Smooth muscle cell (in vitro differentiated cells): ENCODE results near the gene VEGFA. TPM values are rescaled to one million over a fixed set of nuclear protein-coding genes. Genes with fewer than 3 reads are reported as not detected.

Experiments
- DNase-seq: peaks from one replicate; lab custom pipeline; 2025; ENCODE audit not compliant: unreplicated experiment; lab: John Stamatoyannopoulos, UW
- H2AFZ ChIP-seq: fragments of 200-600 bp; sonication (generic); 2 replicates; pipeline ENCODE4 v1.6.0; 2016; ENCODE audit warnings: antibody characterized with exemption, low read depth, mild to moderate bottlenecking
- H3F3A ChIP-seq: fragments of 200-600 bp; sonication (generic); 2 replicates; pipeline ENCODE4 v1.6.0; 2017; ENCODE audit warnings: antibody characterized with exemption, low read depth
- H3K27ac ChIP-seq: fragments of 200-600 bp; sonication (generic); 2 replicates; pipeline ENCODE4 v1.5.1; 2016; ENCODE audit warnings: low read depth, mild to moderate bottlenecking
- H3K27me3 ChIP-seq: fragments of 200-600 bp; sonication (generic); 2 replicates; pipeline ENCODE4 v1.6.1; 2016; ENCODE audit warnings: low read depth, mild to moderate bottlenecking
- H3K36me3 ChIP-seq: fragments of 200-600 bp; sonication (generic); 2 replicates; pipeline ENCODE4 v1.5.1; 2016; ENCODE audit warnings: low read depth
- H3K4me1 ChIP-seq: fragments of 200-600 bp; sonication (generic); 2 replicates; pipeline ENCODE4 v1.5.1; 2016; ENCODE audit warnings: low read depth
- H3K4me2 ChIP-seq: fragments of 200-600 bp; sonication (generic); 2 replicates; pipeline ENCODE4 v1.6.0; 2016; ENCODE audit warnings: mild to moderate bottlenecking
- H3K4me3 ChIP-seq: fragments of 200-600 bp; sonication (generic); 2 replicates; pipeline ENCODE4 v1.5.1; 2016; ENCODE audit warnings: mild to moderate bottlenecking
- H3K79me2 ChIP-seq: fragments of 200-600 bp; sonication (generic); 2 replicates; pipeline ENCODE4 v1.6.0; 2016; ENCODE audit warnings: low read depth, mild to moderate bottlenecking
- H3K9ac ChIP-seq: fragments of 200-600 bp; sonication (generic); 2 replicates; pipeline ENCODE4 v1.6.0; 2016; ENCODE audit warnings: low read depth
- H3K9me3 ChIP-seq: fragments of 200-600 bp; sonication (generic); replicated peaks from 2 replicates; pipeline ENCODE4 v1.5.1; 2016; ENCODE audit warnings: low read depth
- H4K20me1 ChIP-seq: fragments of 200-600 bp; sonication (generic); 2 replicates; pipeline ENCODE4 v1.6.0; 2016; ENCODE audit warnings: low read depth
- WGBS: methylation state at CpG from one replicate; pipeline ENCODE4 v1.1.7; 2016; ENCODE audit warnings: low lambda C conversion rate; 5-methylcytosine and 5-hydroxymethylcytosine counted together
- polyA plus RNA-seq: library from polyadenylated mRNA; unstranded; fragments of >200 nt; fragmentation: Nextera tagmentation; extraction: Ambion mirVana; gene quantifications from 2 replicates; pipeline ENCODE4 v1.2.1, GENCODE V29; 2016
- total RNA-seq: library from RNA; depleted of rRNA; stranded (reverse); fragments of >200 nt; gene quantifications from 2 replicates; pipeline ENCODE4 v1.2.3, GENCODE V29; 2014
- TF ChIP-seq, protein P1 (sequence below): fragments of 200-600 bp; sonication (generic); IDR thresholded peaks from 2 replicates; pipeline ENCODE4 v1.5.1; 2017; ENCODE audit warnings: borderline replicate concordance, mild to moderate bottlenecking, antibody characterized with exemption; ENCODE audit not compliant: insufficient read depth, poor library complexity, severe bottlenecking

The VEGFA gene
- total and polyA plus RNA-seq, 2 experiments from 2014 or later: 116 to 136 TPM

DNA sequence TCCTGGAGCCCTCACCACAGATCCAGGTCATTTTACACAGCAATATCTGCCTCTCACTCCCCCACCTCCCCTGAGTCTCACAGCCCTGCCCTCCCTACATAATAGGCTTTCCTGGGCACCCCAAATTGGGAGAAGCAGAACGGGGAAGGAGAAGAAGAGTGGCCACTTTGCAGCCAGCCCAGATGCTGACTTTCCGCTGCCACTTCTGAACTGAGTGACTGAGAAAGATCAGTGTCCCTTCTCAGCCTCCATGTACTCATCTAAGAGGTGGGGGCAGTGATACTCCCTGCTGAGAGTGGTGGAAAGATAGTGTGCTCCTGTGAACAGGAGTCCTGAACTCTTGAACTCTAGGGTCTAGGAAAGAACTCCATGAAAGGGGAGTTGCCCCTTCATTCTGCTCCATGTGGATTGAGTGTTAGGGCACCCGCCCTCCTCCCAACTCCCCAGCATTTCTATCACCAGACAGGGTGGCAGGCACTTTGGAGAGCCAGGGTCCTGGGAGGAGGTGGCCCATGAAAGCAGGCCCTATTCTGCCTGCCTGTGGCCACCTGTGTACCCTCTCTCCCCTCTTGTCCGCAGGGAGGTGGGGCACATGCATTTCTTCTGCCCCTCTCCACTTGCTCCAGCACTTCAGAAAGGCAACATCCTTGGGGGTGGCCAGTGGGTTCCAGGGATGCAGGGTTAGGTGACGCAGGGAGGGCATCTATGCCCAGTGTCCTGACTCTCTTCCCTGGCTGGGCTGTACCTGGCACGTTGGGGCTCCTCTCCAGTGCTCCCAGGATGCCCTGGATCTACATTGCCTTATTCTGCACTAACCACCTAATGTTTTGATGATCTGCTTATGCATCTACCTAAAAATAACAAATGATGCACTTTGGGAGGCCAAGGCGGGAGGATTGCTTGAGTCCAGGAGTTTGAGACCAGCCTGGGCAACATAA lies 44.1 kb upstream of the VEGFA start:
- no peaks in the 10 kb centered on the region for H3K27me3 ChIP-seq
- DNase-seq: no peak
- no peaks in the 10 kb centered on the region for H4K20me1 ChIP-seq
- H2AFZ ChIP-seq: no peak overlapping the region
- H3K27ac ChIP-seq: no peak overlapping the region
- peak overlapping the region; percentile 33 for H3K4me2 ChIP-seq
- 94% methylated on average over 7 of the region's 7 CpGs for WGBS
- H3F3A ChIP-seq: no peaks in the 10 kb centered on the region
- peaks cover 5% of the 10 kb centered on the region for H3K4me1 ChIP-seq
- H3K36me3 ChIP-seq: no peaks in the 10 kb centered on the region
- peak overlapping the region; percentile 7 for H3K9ac ChIP-seq
- H3K9me3 ChIP-seq: no peaks in the 10 kb centered on the region
- H3K79me2 ChIP-seq: no peaks in the 10 kb centered on the region
- TF ChIP-seq, protein P1, sequence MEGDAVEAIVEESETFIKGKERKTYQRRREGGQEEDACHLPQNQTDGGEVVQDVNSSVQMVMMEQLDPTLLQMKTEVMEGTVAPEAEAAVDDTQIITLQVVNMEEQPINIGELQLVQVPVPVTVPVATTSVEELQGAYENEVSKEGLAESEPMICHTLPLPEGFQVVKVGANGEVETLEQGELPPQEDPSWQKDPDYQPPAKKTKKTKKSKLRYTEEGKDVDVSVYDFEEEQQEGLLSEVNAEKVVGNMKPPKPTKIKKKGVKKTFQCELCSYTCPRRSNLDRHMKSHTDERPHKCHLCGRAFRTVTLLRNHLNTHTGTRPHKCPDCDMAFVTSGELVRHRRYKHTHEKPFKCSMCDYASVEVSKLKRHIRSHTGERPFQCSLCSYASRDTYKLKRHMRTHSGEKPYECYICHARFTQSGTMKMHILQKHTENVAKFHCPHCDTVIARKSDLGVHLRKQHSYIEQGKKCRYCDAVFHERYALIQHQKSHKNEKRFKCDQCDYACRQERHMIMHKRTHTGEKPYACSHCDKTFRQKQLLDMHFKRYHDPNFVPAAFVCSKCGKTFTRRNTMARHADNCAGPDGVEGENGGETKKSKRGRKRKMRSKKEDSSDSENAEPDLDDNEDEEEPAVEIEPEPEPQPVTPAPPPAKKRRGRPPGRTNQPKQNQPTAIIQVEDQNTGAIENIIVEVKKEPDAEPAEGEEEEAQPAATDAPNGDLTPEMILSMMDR: no peak
- no peak overlapping the region for H3K4me3 ChIP-seq

DNA sequence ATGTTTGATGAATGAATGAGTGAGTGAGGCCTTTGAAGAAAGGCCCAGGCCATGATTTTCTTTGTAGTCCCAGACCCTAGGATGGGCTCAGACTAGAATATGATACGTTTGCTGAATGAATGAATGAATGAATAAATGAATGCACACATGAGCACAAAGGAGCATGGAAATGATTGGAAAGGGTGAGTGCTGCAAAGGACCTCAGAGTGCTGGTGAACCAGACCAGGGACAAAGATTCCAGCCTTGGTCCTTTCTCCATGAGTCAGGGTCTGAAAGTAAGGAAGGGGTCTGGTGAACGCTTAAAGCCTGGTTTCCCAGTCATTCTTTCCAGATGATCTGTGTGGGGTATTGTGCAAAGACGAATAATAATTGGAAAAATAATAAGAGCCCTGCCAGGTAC lies 42.4 kb upstream of the VEGFA start:
- DNase-seq: no peak
- H3K4me1 ChIP-seq: peaks cover 5% of the 10 kb centered on the region
- no peak overlapping the region for H3K27ac ChIP-seq
- H2AFZ ChIP-seq: no peak overlapping the region
- H3K36me3 ChIP-seq: no peaks in the 10 kb centered on the region
- H3K9ac ChIP-seq: no peak overlapping the region
- H3K79me2 ChIP-seq: no peaks in the 10 kb centered on the region
- TF ChIP-seq, protein P1: no peak
- H4K20me1 ChIP-seq: no peaks in the 10 kb centered on the region
- H3K9me3 ChIP-seq: no peaks in the 10 kb centered on the region
- H3K4me3 ChIP-seq: no peak overlapping the region
- no peaks in the 10 kb centered on the region for H3K27me3 ChIP-seq
- no peaks in the 10 kb centered on the region for H3F3A ChIP-seq
- no peak overlapping the region for H3K4me2 ChIP-seq
- WGBS: 79% methylated on average over 3 of the region's 3 CpGs

DNA sequence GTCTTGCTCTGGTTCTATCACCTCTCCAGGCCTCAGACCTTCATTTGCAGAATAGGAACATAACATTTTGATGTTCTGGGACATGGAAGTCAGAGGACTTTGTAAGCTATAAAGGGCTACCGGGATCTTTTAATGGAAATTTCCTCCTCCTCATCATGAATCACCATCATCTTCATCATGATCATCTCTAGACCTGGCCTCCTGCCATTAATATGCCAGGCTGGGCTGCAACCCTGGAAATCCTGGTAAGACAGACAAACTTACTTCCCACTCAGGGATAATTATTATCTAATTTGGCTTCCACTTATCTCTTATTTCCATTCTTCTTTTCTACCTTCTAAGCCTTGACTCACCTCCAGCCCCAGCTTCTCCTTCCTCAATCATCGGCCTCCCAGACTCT lies 41.4 kb upstream of the VEGFA start:
- no peak overlapping the region for H3K9ac ChIP-seq
- H2AFZ ChIP-seq: no peak overlapping the region
- DNase-seq: no peak
- H3K4me2 ChIP-seq: no peak overlapping the region
- no peaks in the 10 kb centered on the region for H3K9me3 ChIP-seq
- no peaks in the 10 kb centered on the region for H3K79me2 ChIP-seq
- H3K27me3 ChIP-seq: no peaks in the 10 kb centered on the region
- H3K4me1 ChIP-seq: peaks cover 5% of the 10 kb centered on the region
- H3K36me3 ChIP-seq: no peaks in the 10 kb centered on the region
- no peaks in the 10 kb centered on the region for H4K20me1 ChIP-seq
- H3K4me3 ChIP-seq: no peak overlapping the region
- TF ChIP-seq, protein P1: no peak
- 76% methylated on average over 2 of the region's 2 CpGs for WGBS
- no peak overlapping the region for H3K27ac ChIP-seq
- no peaks in the 10 kb centered on the region for H3F3A ChIP-seq
